Adrenal gland (tissue), 12 donors: ENCODE data around the gene PRSS21. TPM values are rescaled to one million over a fixed set of nuclear protein-coding genes. Genes with fewer than 3 reads are reported as not detected.

Experiments used
- DNase-seq, 7 donors: peaks; one replicate each; pipeline ENCODE4 v3.0.0-alpha.2; 2019 to 2020
- H3K27ac ChIP-seq, 5 donors: fragments of 200-600 bp; sonication (generic) in 4 of 5; 1 replicate in 3 of 5; 2 replicates in 2 of 5; pipeline versions ENCODE4 v1.5.1 to v1.8.0; 2016 to 2020; ENCODE audit warnings: mild to moderate bottlenecking in 1 of 5
- H3K27me3 ChIP-seq: fragments of 200-600 bp; 2 replicates; pipeline ENCODE4 v1.8.0; 2021
- H3K36me3 ChIP-seq, 2 donors: fragments of 200-600 bp; replicated peaks in 1 of 2; 1 replicate in 1 of 2; 2 replicates in 1 of 2; pipeline versions ENCODE4 v1.5.1 to v1.8.0; 2018 to 2022
- H3K4me1 ChIP-seq, 2 donors: fragments of 200-600 bp; replicated peaks in 1 of 2; 1 replicate in 1 of 2; 2 replicates in 1 of 2; pipeline versions ENCODE4 v1.5.1 to v1.8.0; 2018 to 2021
- H3K4me3 ChIP-seq, 4 donors: fragments of 200-600 bp; sonication (generic) in 3 of 4; one replicate each; pipeline ENCODE4 v1.5.1; 2016 to 2018
- H3K9me3 ChIP-seq, 3 donors: fragments of 200-600 bp; sonication (generic) in 1 of 3; replicated peaks in 1 of 3; 1 replicate in 2 of 3; 2 replicates in 1 of 3; pipeline versions ENCODE4 v1.5.1 to v1.8.0; 2016 to 2021
- POLR2A ChIP-seq, 2 donors: fragments of 450-650 bp; IDR thresholded peaks; one replicate each; pipeline ENCODE4 v1.6.1; 2017; ENCODE audit warnings: antibody characterized with exemption in 2 of 2, mild to moderate bottlenecking in 2 of 2, moderate library complexity in 1 of 2
- WGBS, 4 donors: extraction: QIAGEN DNeasy Blood & Tissue Kit in 2 of 4; methylation state at CpG; one replicate each; pipeline versions ENCODE4 v1.1.5 to v1.1.7; 2013 to 2017; 5-methylcytosine and 5-hydroxymethylcytosine counted together
- intact Hi-C, 2 donors: fragments of 100-400 bp; cut with DNase I; formaldehyde crosslinking; loops; one replicate each; pipeline versions ENCODE4 v1.14.1 to v1.15.0; 2022 to 2023
- polyA plus RNA-seq, 3 donors: library from polyadenylated mRNA; stranded (reverse); fragments of 200-250 nt in 2 of 3; fragments of 350-450 nt in 1 of 3; fragmentation: Illumina TruSeq in 1 of 3; extraction: RNeasy Lipid Tissue Mini Kit (QIAGEN cat#74804) in 1 of 3; gene quantifications; one replicate each; pipeline ENCODE4 v1.2.3, GENCODE V29; 2013 to 2014
- small RNA-seq, 2 donors: library from RNA; depleted of rRNA; stranded (forward); fragments of <200 nt; gene quantifications; one replicate each; pipeline ENCODE3, GENCODE V24; 2016
- total RNA-seq, 9 donors: library from RNA; depleted of rRNA in 4 of 9; stranded (reverse); fragments of >200 nt in 4 of 9; fragments of 120-200 nt in 1 of 9; fragmentation: NEBNext Ultra II Directional in 1 of 9; extraction: Animal tissue kit (Norgen Biotek cat#: 25700) in 1 of 9; gene quantifications; one replicate each; pipeline versions ENCODE4 v1.1.0 to v1.2.4, GENCODE V29; 2013 to 2023
- TF ChIP-seq, protein P1 (sequence below), 6 experiments: fragments of 450-650 bp in 4 of 6; fragments of 200-600 bp in 2 of 6; sonication (generic) in 1 of 6; IDR thresholded peaks; 1 replicate in 5 of 6; 2 replicates in 1 of 6; pipeline versions ENCODE4 v1.5.1 to v1.8.0; 2016 to 2021; ENCODE audit warnings: antibody characterized with exemption in 6 of 6, mild to moderate bottlenecking in 2 of 6, moderate library complexity in 1 of 6
- donor health status: healthy with polysubstance abuse.
- donor health status: Bipolar disorder and iron deficiency.
- donor health status: DM: yes; HTN: yes; CAD: no.
- donor health status: DM: no; HTN: no; CAD: no.
- donor health status: DM: no; HTN: no; CAD: no.
- donor health status: DM: yes; HTN: yes; CAD: no.

Gene PRSS21
- total and polyA plus RNA-seq, 12 donors, result 0.20 to 2.6 (median 0.85) TPM; not detected in 6

DNA sequence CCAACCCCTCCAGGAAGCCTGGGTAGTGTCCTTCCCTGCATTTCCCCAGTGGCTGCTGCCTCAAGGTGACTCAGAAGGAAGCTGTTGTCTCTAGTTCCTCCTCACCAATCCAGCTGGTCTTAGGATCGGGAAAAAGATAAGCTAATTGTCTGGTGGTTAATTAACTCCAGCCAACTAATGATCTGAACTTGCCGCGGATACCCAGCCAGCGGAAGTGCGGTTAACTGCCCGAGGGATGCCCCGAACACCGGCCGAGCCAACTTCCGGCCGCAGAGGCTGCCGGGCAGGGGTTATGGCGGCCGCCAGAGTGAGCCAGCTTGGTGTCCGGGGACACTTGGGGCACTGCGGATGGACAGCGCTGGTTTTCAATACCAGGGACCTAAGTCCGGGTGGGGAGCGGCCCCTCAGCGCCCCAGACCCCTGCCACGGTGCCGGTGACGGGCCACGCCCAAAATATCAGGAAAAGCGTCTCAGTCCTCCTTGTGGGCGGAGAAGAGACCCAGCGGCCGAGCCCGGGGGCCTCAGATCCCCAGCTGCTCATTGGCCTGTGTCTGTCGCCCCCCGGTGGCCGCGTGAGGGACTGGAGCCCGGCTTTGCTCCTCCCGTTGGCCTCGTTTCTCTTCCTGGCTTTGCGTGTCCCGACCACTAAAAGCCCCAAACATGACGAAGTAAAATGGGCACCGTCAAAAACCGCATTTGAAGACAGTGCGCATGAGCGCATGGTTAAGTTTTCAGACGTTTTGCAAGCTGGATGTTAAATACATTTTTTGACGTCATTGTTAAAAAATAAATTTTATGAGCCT lies 51.2 kb downstream of the PRSS21 start:
- peaks cover 7% of the 10 kb centered on the region in 2 donors for H3K4me1 ChIP-seq
- TF ChIP-seq POLR2A (IDR thresholded peaks at IDR 0.05), result peak; percentile 63 to 72
- TF ChIP-seq, protein P1, sequence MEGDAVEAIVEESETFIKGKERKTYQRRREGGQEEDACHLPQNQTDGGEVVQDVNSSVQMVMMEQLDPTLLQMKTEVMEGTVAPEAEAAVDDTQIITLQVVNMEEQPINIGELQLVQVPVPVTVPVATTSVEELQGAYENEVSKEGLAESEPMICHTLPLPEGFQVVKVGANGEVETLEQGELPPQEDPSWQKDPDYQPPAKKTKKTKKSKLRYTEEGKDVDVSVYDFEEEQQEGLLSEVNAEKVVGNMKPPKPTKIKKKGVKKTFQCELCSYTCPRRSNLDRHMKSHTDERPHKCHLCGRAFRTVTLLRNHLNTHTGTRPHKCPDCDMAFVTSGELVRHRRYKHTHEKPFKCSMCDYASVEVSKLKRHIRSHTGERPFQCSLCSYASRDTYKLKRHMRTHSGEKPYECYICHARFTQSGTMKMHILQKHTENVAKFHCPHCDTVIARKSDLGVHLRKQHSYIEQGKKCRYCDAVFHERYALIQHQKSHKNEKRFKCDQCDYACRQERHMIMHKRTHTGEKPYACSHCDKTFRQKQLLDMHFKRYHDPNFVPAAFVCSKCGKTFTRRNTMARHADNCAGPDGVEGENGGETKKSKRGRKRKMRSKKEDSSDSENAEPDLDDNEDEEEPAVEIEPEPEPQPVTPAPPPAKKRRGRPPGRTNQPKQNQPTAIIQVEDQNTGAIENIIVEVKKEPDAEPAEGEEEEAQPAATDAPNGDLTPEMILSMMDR (IDR thresholded peaks at IDR 0.05), result peak; percentile 90 to 99 (median 98)
- peak overlapping the region; percentile 16 to 62 (median 42) for H3K4me3 ChIP-seq
- H3K27ac ChIP-seq, result peak overlapping the region; percentile 39 to 97 (median 90)
- peak; percentile 93 to 98 (median 96) for DNase-seq
- H3K27me3 ChIP-seq, result no peaks in the 10 kb centered on the region
- no peaks in the 10 kb centered on the region for H3K36me3 ChIP-seq
- WGBS, 4 donors, result 0 to 1% (median 0%) methylated on average over 13 to 45 of the region's 45 CpGs
- intact Hi-C loops, result loop anchor here in 1 of 2 donors (2.0 kb wide), 1 partner anchor 29 kb away; no protein-coding TSS in a partner anchor
- no peaks in the 10 kb centered on the region for H3K9me3 ChIP-seq

Small RNA genes within 50 kb of the gene (small RNA-seq; reads per million reads assigned to genes)
- 0 to 0.12 reads per million in 2 donors for gene SNORA3C

Other genes with a start within 250 kb of the PRSS21 start
- gene KCTD5, start 134.7 kb upstream of the PRSS21 start, total RNA-seq, result 10 to 100 TPM; 14.0 to 81.5 (median 18.8) TPM
- 10 to 100 TPM; 11.0 to 21.8 (median 13.4) TPM for gene KCTD5, start 134.7 kb upstream of the PRSS21 start, polyA plus RNA-seq
- 1 to 10 TPM in 5 of 9 donors, under 1 TPM in 3, not detected in 1; 0.33 to 2.1 (median 1.4) TPM for gene PRSS27, start 97.0 kb upstream of the PRSS21 start, total RNA-seq
- gene PRSS27, start 97.0 kb upstream of the PRSS21 start, polyA plus RNA-seq, result 1 to 10 TPM in 2 of 3 donors, not detected in 1; 2.6 to 2.7 TPM
- 100 to 1,000 TPM in 8 of 9 donors, 10 to 100 TPM in 1; 81.7 to 848 (median 294) TPM for gene SRRM2, start 64.6 kb upstream of the PRSS21 start, total RNA-seq
- 1,000 to 10,000 TPM in 1 of 3 donors, 100 to 1,000 TPM in 2; 289 to 3,120 (median 744) TPM for gene SRRM2, start 64.6 kb upstream of the PRSS21 start, polyA plus RNA-seq
- 100 to 1,000 TPM in 8 of 9 donors, 10 to 100 TPM in 1; 98.2 to 730 (median 323) TPM for gene ELOB, start 40.0 kb upstream of the PRSS21 start, total RNA-seq
- gene ELOB, start 40.0 kb upstream of the PRSS21 start, polyA plus RNA-seq, result 1,000 to 10,000 TPM in 1 of 3 donors, 100 to 1,000 TPM in 1, 10 to 100 TPM in 1; 72.7 to 1,030 (median 891) TPM
- gene PRSS33, start 29.7 kb upstream of the PRSS21 start, total RNA-seq, result not detected
- not detected for gene PRSS33, start 29.7 kb upstream of the PRSS21 start, polyA plus RNA-seq
- gene PRSS41, start 18.8 kb upstream of the PRSS21 start, total RNA-seq, result not detected
- gene PRSS41, start 18.8 kb upstream of the PRSS21 start, polyA plus RNA-seq, result not detected
- 100 to 1,000 TPM in 1 of 9 donors, 1 to 10 TPM in 3, under 1 TPM in 3, not detected in 2; 0.41 to 119 (median 1.2) TPM for gene ZG16B, start 13.1 kb downstream of the PRSS21 start, total RNA-seq
- under 1 TPM in 2 of 3 donors, not detected in 1; 0.35 to 0.81 TPM for gene ZG16B, start 13.1 kb downstream of the PRSS21 start, polyA plus RNA-seq
- under 1 TPM in 2 of 9 donors, not detected in 7; 0.32 to 0.41 TPM for gene PRSS22, start 40.9 kb downstream of the PRSS21 start, total RNA-seq
- under 1 TPM in 1 of 3 donors, not detected in 2; 0.07 TPM for gene PRSS22, start 40.9 kb downstream of the PRSS21 start, polyA plus RNA-seq
- gene FLYWCH2, start 66.0 kb downstream of the PRSS21 start, total RNA-seq, result 100 to 1,000 TPM in 4 of 9 donors, 10 to 100 TPM in 5; 28.8 to 232 (median 69.9) TPM
- gene FLYWCH2, start 66.0 kb downstream of the PRSS21 start, polyA plus RNA-seq, result 10 to 100 TPM; 16.7 to 87.1 (median 49.5) TPM
- 10 to 100 TPM; 13.6 to 89.8 (median 46.4) TPM for gene FLYWCH1, start 94.7 kb downstream of the PRSS21 start, total RNA-seq
- 10 to 100 TPM in 2 of 3 donors, 1 to 10 TPM in 1; 3.3 to 79.7 (median 55.6) TPM for gene FLYWCH1, start 94.7 kb downstream of the PRSS21 start, polyA plus RNA-seq
- not detected for gene KREMEN2, start 147.0 kb downstream of the PRSS21 start, total RNA-seq
- not detected for gene KREMEN2, start 147.0 kb downstream of the PRSS21 start, polyA plus RNA-seq
- gene PAQR4, start 152.1 kb downstream of the PRSS21 start, total RNA-seq, result 10 to 100 TPM in 7 of 9 donors, 1 to 10 TPM in 2; 7.4 to 17.0 (median 13.2) TPM
- gene PAQR4, start 152.1 kb downstream of the PRSS21 start, polyA plus RNA-seq, result 10 to 100 TPM in 1 of 3 donors, 1 to 10 TPM in 2; 4.1 to 14.6 (median 8.1) TPM
- gene PKMYT1, start 163.2 kb downstream of the PRSS21 start, total RNA-seq, result 1 to 10 TPM in 8 of 9 donors, under 1 TPM in 1; 0.46 to 7.0 (median 2.9) TPM
- gene PKMYT1, start 163.2 kb downstream of the PRSS21 start, polyA plus RNA-seq, result 1 to 10 TPM; 1.0 to 3.7 (median 2.0) TPM
- under 1 TPM in 2 of 9 donors, not detected in 7; 0.28 to 0.31 TPM for gene CLDN9, start 195.7 kb downstream of the PRSS21 start, total RNA-seq
- gene CLDN9, start 195.7 kb downstream of the PRSS21 start, polyA plus RNA-seq, result 1 to 10 TPM in 1 of 3 donors, under 1 TPM in 1, not detected in 1; 0.34 to 1.4 TPM
- gene CLDN6, start 200.9 kb downstream of the PRSS21 start, total RNA-seq, result under 1 TPM in 2 of 9 donors, not detected in 7; 0.46 to 0.47 TPM
- gene CLDN6, start 200.9 kb downstream of the PRSS21 start, polyA plus RNA-seq, result not detected
- 100 to 1,000 TPM in 2 of 9 donors, 10 to 100 TPM in 6, 1 to 10 TPM in 1; 8.8 to 175 (median 42.5) TPM for gene TNFRSF12A, start 203.1 kb downstream of the PRSS21 start, total RNA-seq
- 100 to 1,000 TPM in 1 of 3 donors, 10 to 100 TPM in 2; 41.8 to 124 (median 60.9) TPM for gene TNFRSF12A, start 203.1 kb downstream of the PRSS21 start, polyA plus RNA-seq
- gene HCFC1R1, start 206.7 kb downstream of the PRSS21 start, total RNA-seq, result 100 to 1,000 TPM in 1 of 9 donors, 10 to 100 TPM in 8; 35.4 to 138 (median 62.7) TPM
- gene HCFC1R1, start 206.7 kb downstream of the PRSS21 start, polyA plus RNA-seq, result 100 to 1,000 TPM in 2 of 3 donors, 10 to 100 TPM in 1; 29.7 to 609 (median 462) TPM
- gene THOC6, start 206.8 kb downstream of the PRSS21 start, total RNA-seq, result 10 to 100 TPM; 14.9 to 24.3 (median 17.3) TPM
- gene THOC6, start 206.8 kb downstream of the PRSS21 start, polyA plus RNA-seq, result 100 to 1,000 TPM in 1 of 3 donors, 10 to 100 TPM in 1, 1 to 10 TPM in 1; 9.0 to 107 (median 78.6) TPM
- under 1 TPM in 2 of 9 donors, not detected in 7; 0.14 to 0.31 TPM for gene BICDL2, start 219.7 kb downstream of the PRSS21 start, total RNA-seq
- gene BICDL2, start 219.7 kb downstream of the PRSS21 start, polyA plus RNA-seq, result under 1 TPM in 2 of 3 donors, not detected in 1; 0.20 to 0.24 TPM
- under 1 TPM in 8 of 9 donors, not detected in 1; 0.11 to 0.65 (median 0.35) TPM for gene MMP25, start 229.3 kb downstream of the PRSS21 start, total RNA-seq
- 1 to 10 TPM in 1 of 3 donors, under 1 TPM in 2; 0.09 to 3.1 (median 0.47) TPM for gene MMP25, start 229.3 kb downstream of the PRSS21 start, polyA plus RNA-seq
- 100 to 1,000 TPM in 1 of 9 donors, 10 to 100 TPM in 6, 1 to 10 TPM in 2; 3.9 to 106 (median 22.0) TPM for gene IL32, start 248.4 kb downstream of the PRSS21 start, total RNA-seq
- gene IL32, start 248.4 kb downstream of the PRSS21 start, polyA plus RNA-seq, result 100 to 1,000 TPM in 2 of 3 donors, 10 to 100 TPM in 1; 19.9 to 127 (median 118) TPM